NCI-H2107 treated with DMSO at 0.1 percent for 48 hours (cell line): ENCODE results near the gene SYP.
"Not testable (repeated sequence)": the region's sequence is repeated elsewhere in the genome, so short reads cannot be mapped to it uniquely, and the experiment has no call there.

Source experiments
- DNase-seq: peaks from one replicate; lab custom pipeline; 2025; ENCODE audit not compliant: unreplicated experiment; lab: John Stamatoyannopoulos, UW

Gene SYP

GRCh38 chrX:49190821-49191573 is 9.0 kb downstream of the SYP start:
- DNase-seq: peak; percentile 100

- no peak for DNase-seq
Observed at GRCh38 chrX:49189606-49190005, 10.4 kb downstream of the SYP start.

- no peak for DNase-seq
Observed at GRCh38 chrX:49188468-49189076, 11.4 kb downstream of the SYP start.

GRCh38 chrX:49187526-49187925 is 12.5 kb downstream of the SYP start:
- no peak for DNase-seq

- DNase-seq: no peak
Observed at GRCh38 chrX:49187028-49187394, 13.0 kb downstream of the SYP start.

- peak; percentile 36 for DNase-seq
Observed at GRCh38 chrX:49186125-49187027, 13.6 kb downstream of the SYP start, which contains the start of gene PRICKLE3. Gene PRICKLE3 (minus strand): TSS chrX:49186373. CDS start chrX:49186297, 76 bp downstream.

GRCh38 chrX:49184294-49185281 is 15.4 kb downstream of the SYP start:
- peak; percentile 96 for DNase-seq

- no peak for DNase-seq
Observed at GRCh38 chrX:49183701-49184281, 16.2 kb downstream of the SYP start.

GRCh38 chrX:49179358-49179757 is 20.6 kb downstream of the SYP start:
- DNase-seq: no peak

- no peak for DNase-seq
Observed at GRCh38 chrX:49178537-49178936, 21.5 kb downstream of the SYP start.

GRCh38 chrX:49177873-49178480 is 22.0 kb downstream of the SYP start:
- no peak for DNase-seq

GRCh38 chrX:49177338-49177833 is 22.6 kb downstream of the SYP start:
- DNase-seq: no peak

GRCh38 chrX:49176421-49177326 is 23.3 kb downstream of the SYP start:
- DNase-seq: no peak

GRCh38 chrX:49175435-49176274 is 24.3 kb downstream of the SYP start:
- DNase-seq: no peak

- no peak for DNase-seq
Observed at GRCh38 chrX:49174723-49175122, 25.3 kb downstream of the SYP start.

- not testable (repeated sequence) for DNase-seq
Observed at GRCh38 chrX:49173544-49173943, 26.4 kb downstream of the SYP start.

GRCh38 chrX:49172280-49172780 is 27.7 kb downstream of the SYP start:
- peak; percentile 29 for DNase-seq
